Measurements from ENCODE around the gene NASP.

Gene NASP

DNA sequence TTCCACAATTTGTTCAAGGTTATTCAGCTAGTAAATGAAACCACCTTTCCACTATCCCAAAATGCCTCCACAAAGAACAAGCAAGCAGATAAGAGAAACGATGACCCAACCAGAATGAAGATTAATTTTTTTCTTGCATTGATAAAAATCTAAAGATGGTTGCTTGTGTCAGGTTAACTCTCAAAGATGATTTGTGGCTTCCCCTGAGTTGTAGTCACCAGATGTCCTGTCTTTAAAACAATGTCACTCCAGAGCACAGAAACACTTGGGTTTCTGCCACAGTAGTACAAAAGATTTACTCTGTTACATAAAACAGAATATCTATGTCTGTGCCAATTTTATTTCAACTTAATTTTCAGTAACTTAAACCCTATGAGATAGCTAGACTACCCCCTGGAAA lies 51.4 kb downstream of the NASP start:
- Histone ChIP-seq H3K27me3 (ENCODE audit: control insufficient read depth in 1 of 2, insufficient read depth in 1 of 2, low read length in 2 of 2) (no peaks in the 10 kb centered on the region), H2BK15ac (ENCODE audit: low read depth, poor library complexity, severe bottlenecking) (no peak overlapping the region), H3K4me1 (ENCODE audit: control insufficient read depth, insufficient read depth, low read depth, low read length) (no peaks in the 10 kb centered on the region), H3K23ac (ENCODE audit: low read length in 2 of 2) (no peak overlapping the region), H3K4me2 (ENCODE audit: low read length, poor library complexity, severe bottlenecking) (no peak overlapping the region), H3K27ac (ENCODE audit: low read length, poor library complexity, severe bottlenecking) (no peak overlapping the region), H2AFZ (ENCODE audit: low read depth, low read length) (no peak overlapping the region), H3K9ac (ENCODE audit: low read length) (no peak overlapping the region), H2BK12ac (ENCODE audit: low read length in 2 of 2) (no peak overlapping the region), H3K14ac (ENCODE audit: low read length in 2 of 2) (no peak overlapping the region), H3K9me3 (ENCODE audit: control insufficient read depth, low read length) (no peaks in the 10 kb centered on the region), H3K4ac (ENCODE audit: low read depth in 1 of 2, low read length in 2 of 2) (no peak overlapping the region), H4K91ac (ENCODE audit: low read length) (no peak overlapping the region), H3K36me3 (ENCODE audit: control insufficient read depth in 1 of 2, insufficient read depth in 2 of 2, low read depth in 1 of 2, low read length in 2 of 2) (peaks cover 33 to 98% of the 10 kb centered on the region in 2 experiments), H4K8ac (ENCODE audit: low read length) (no peak overlapping the region), H3K79me1 (replicated peaks; ENCODE audit: low read length, poor library complexity, severe bottlenecking) (peaks cover 27% of the 10 kb centered on the region), H3K18ac (ENCODE audit: low read depth in 1 of 2, low read length in 2 of 2) (no peak overlapping the region), H2BK120ac (ENCODE audit: low read depth, low read length) (no peak overlapping the region), H2BK5ac (ENCODE audit: low read depth, low read length, poor library complexity, severe bottlenecking) (no peak overlapping the region), H2AK5ac (ENCODE audit: low read length, severe bottlenecking) (no peak overlapping the region), H3K4me3 (ENCODE audit: insufficient read depth in 1 of 2, low read depth in 1 of 2, low read length in 2 of 2) (no peak overlapping the region)
- no CpG with 5 or more reads among the region's 1 CpG for WGBS
- no peak for DNase-seq

DNA sequence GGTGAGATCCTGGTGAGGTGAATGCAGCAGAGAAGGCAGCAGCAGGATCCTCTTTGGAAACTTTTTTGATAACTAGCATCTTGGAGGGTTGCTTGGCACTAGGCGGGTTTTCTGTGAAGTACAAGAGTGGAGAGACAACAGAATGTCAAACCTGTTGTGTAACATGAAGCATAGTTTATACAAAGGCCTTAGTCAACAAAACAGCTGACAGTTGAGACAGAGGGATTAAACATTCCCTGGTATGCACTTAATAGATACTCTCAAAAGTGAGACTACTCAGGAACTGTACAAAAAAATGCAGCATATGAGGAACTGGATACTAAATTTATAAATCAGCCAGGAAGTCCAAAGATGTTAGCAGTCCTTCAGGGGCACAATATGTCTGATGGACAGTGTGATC lies 56.5 kb downstream of the NASP start:
- H3K27me3 ChIP-seq (ENCODE audit: control insufficient read depth in 1 of 2, insufficient read depth in 1 of 2, low read length in 2 of 2) = no peaks in the 10 kb centered on the region
- H3K4ac ChIP-seq (ENCODE audit: low read depth in 1 of 2, low read length in 2 of 2) = no peak overlapping the region
- no peak overlapping the region for H3K27ac ChIP-seq (ENCODE audit: low read length, poor library complexity, severe bottlenecking)
- no peak overlapping the region for H4K8ac ChIP-seq (ENCODE audit: low read length)
- no peak overlapping the region for H2AK5ac ChIP-seq (ENCODE audit: low read length, severe bottlenecking)
- no peak overlapping the region for H2BK12ac ChIP-seq (ENCODE audit: low read length in 2 of 2)
- no peak overlapping the region for H2BK120ac ChIP-seq (ENCODE audit: low read depth, low read length)
- no peak overlapping the region for H4K91ac ChIP-seq (ENCODE audit: low read length)
- no peak overlapping the region for H2BK5ac ChIP-seq (ENCODE audit: low read depth, low read length, poor library complexity, severe bottlenecking)
- H3K9ac ChIP-seq (ENCODE audit: low read length) = no peak overlapping the region
- no peak overlapping the region for H2BK15ac ChIP-seq (ENCODE audit: low read depth, poor library complexity, severe bottlenecking)
- WGBS = 100% methylated on average over 1 of the region's 1 CpG
- H3K23ac ChIP-seq (ENCODE audit: low read length in 2 of 2) = no peak overlapping the region
- no peak overlapping the region for H3K4me3 ChIP-seq (ENCODE audit: insufficient read depth in 1 of 2, low read depth in 1 of 2, low read length in 2 of 2)
- no peak overlapping the region for H3K4me2 ChIP-seq (ENCODE audit: low read length, poor library complexity, severe bottlenecking)
- H2AFZ ChIP-seq (ENCODE audit: low read depth, low read length) = no peak overlapping the region
- H3K79me1 ChIP-seq (replicated peaks; ENCODE audit: low read length, poor library complexity, severe bottlenecking) = peaks cover 14% of the 10 kb centered on the region
- H3K9me3 ChIP-seq (ENCODE audit: control insufficient read depth, low read length) = no peaks in the 10 kb centered on the region
- DNase-seq = peak; percentile 53
- H3K4me1 ChIP-seq (ENCODE audit: control insufficient read depth, insufficient read depth, low read depth, low read length) = no peaks in the 10 kb centered on the region
- peaks cover 23 to 95% of the 10 kb centered on the region in 2 experiments for H3K36me3 ChIP-seq (ENCODE audit: control insufficient read depth in 1 of 2, insufficient read depth in 2 of 2, low read depth in 1 of 2, low read length in 2 of 2)
- no peak overlapping the region for H3K14ac ChIP-seq (ENCODE audit: low read length in 2 of 2)
- no peak overlapping the region for H3K18ac ChIP-seq (ENCODE audit: low read depth in 1 of 2, low read length in 2 of 2)

DNA sequence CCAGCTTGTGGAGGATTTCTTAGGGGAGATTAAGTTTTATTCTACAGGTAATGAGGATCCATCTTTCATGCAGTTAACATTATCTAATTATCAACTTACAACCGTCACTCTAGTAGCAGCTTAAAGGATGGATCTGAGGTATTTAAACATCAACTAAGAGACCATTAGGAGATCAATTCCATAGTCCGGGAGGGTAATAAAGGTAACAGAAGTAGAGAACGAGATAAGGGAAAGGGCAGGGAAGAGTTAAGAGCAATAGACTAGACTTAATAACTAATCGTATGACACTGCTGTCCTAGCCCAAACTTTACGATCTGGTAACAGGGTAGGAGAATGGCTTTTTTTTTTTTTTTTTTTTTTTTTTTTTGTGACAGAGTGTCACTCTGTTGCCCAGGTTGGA lies 59.5 kb downstream of the NASP start:
- no peaks in the 10 kb centered on the region for H3K4me1 ChIP-seq (ENCODE audit: control insufficient read depth, insufficient read depth, low read depth, low read length)
- no peak overlapping the region for H2AK5ac ChIP-seq (ENCODE audit: low read length, severe bottlenecking)
- H3K18ac ChIP-seq (ENCODE audit: low read depth in 1 of 2, low read length in 2 of 2) = no peak overlapping the region
- no peak overlapping the region for H2AFZ ChIP-seq (ENCODE audit: low read depth, low read length)
- H2BK120ac ChIP-seq (ENCODE audit: low read depth, low read length) = no peak overlapping the region
- H4K91ac ChIP-seq (ENCODE audit: low read length) = no peak overlapping the region
- peaks cover 32 to 87% of the 10 kb centered on the region in 2 experiments for H3K36me3 ChIP-seq (ENCODE audit: control insufficient read depth in 1 of 2, insufficient read depth in 2 of 2, low read depth in 1 of 2, low read length in 2 of 2)
- no peaks in the 10 kb centered on the region for H3K27me3 ChIP-seq (ENCODE audit: control insufficient read depth in 1 of 2, insufficient read depth in 1 of 2, low read length in 2 of 2)
- H3K4me3 ChIP-seq (ENCODE audit: insufficient read depth in 1 of 2, low read depth in 1 of 2, low read length in 2 of 2) = no peak overlapping the region
- DNase-seq = no peak
- H2BK12ac ChIP-seq (ENCODE audit: low read length in 2 of 2) = no peak overlapping the region
- H2BK5ac ChIP-seq (ENCODE audit: low read depth, low read length, poor library complexity, severe bottlenecking) = no peak overlapping the region
- no peak overlapping the region for H3K23ac ChIP-seq (ENCODE audit: low read length in 2 of 2)
- H3K4ac ChIP-seq (ENCODE audit: low read depth in 1 of 2, low read length in 2 of 2) = no peak overlapping the region
- no peak overlapping the region for H2BK15ac ChIP-seq (ENCODE audit: low read depth, poor library complexity, severe bottlenecking)
- H3K14ac ChIP-seq (ENCODE audit: low read length in 2 of 2) = no peak overlapping the region
- no peak overlapping the region for H3K9ac ChIP-seq (ENCODE audit: low read length)
- H3K79me1 ChIP-seq (replicated peaks; ENCODE audit: low read length, poor library complexity, severe bottlenecking) = peaks cover 27% of the 10 kb centered on the region
- no peaks in the 10 kb centered on the region for H3K9me3 ChIP-seq (ENCODE audit: control insufficient read depth, low read length)
- 75% methylated on average over 4 of the region's 5 CpGs for WGBS
- no peak overlapping the region for H3K4me2 ChIP-seq (ENCODE audit: low read length, poor library complexity, severe bottlenecking)
- no peak overlapping the region for H4K8ac ChIP-seq (ENCODE audit: low read length)
- H3K27ac ChIP-seq (ENCODE audit: low read length, poor library complexity, severe bottlenecking) = no peak overlapping the region

DNA sequence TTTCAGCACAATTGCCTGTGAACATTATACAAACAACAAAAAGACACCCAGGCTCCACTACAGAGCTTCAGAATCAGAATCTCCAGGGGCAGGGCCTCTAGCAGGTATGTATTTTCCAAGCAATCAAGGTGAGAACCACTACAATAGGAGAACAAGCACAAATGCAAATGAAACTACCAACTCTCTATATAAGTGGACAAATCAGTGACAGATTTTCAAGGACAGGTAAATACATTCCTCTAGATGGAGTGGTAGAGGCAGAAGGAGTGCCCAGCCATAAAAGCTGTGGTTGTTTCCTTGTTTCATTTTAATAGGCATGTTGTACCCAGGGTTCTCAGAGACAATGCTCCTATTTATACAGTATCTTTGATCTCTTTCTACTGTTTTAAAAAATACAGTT lies 60.1 kb downstream of the NASP start:
- Histone ChIP-seq H2AFZ (ENCODE audit: low read depth, low read length) (no peak overlapping the region), H3K4me2 (ENCODE audit: low read length, poor library complexity, severe bottlenecking) (no peak overlapping the region), H3K9ac (ENCODE audit: low read length) (no peak overlapping the region), H3K79me1 (replicated peaks; ENCODE audit: low read length, poor library complexity, severe bottlenecking) (peaks cover 32% of the 10 kb centered on the region), H3K27me3 (ENCODE audit: control insufficient read depth in 1 of 2, insufficient read depth in 1 of 2, low read length in 2 of 2) (no peaks in the 10 kb centered on the region), H2BK5ac (ENCODE audit: low read depth, low read length, poor library complexity, severe bottlenecking) (no peak overlapping the region), H3K4ac (ENCODE audit: low read depth in 1 of 2, low read length in 2 of 2) (no peak overlapping the region), H2BK120ac (ENCODE audit: low read depth, low read length) (no peak overlapping the region), H2AK5ac (ENCODE audit: low read length, severe bottlenecking) (no peak overlapping the region), H3K4me3 (ENCODE audit: insufficient read depth in 1 of 2, low read depth in 1 of 2, low read length in 2 of 2) (no peak overlapping the region), H4K91ac (ENCODE audit: low read length) (no peak overlapping the region), H2BK12ac (ENCODE audit: low read length in 2 of 2) (no peak overlapping the region), H3K18ac (ENCODE audit: low read depth in 1 of 2, low read length in 2 of 2) (no peak overlapping the region), H3K4me1 (ENCODE audit: control insufficient read depth, insufficient read depth, low read depth, low read length) (no peaks in the 10 kb centered on the region), H3K9me3 (ENCODE audit: control insufficient read depth, low read length) (no peaks in the 10 kb centered on the region), H3K36me3 (ENCODE audit: control insufficient read depth in 1 of 2, insufficient read depth in 2 of 2, low read depth in 1 of 2, low read length in 2 of 2) (peaks cover 35 to 85% of the 10 kb centered on the region in 2 experiments), H2BK15ac (ENCODE audit: low read depth, poor library complexity, severe bottlenecking) (no peak overlapping the region), H4K8ac (ENCODE audit: low read length) (no peak overlapping the region), H3K23ac (ENCODE audit: low read length in 2 of 2) (no peak overlapping the region), H3K27ac (ENCODE audit: low read length, poor library complexity, severe bottlenecking) (no peak overlapping the region), H3K14ac (ENCODE audit: low read length in 2 of 2) (no peak overlapping the region)
- DNase-seq = no peak
